ENCODE measurements around the gene SAMD7.

GRCh38 chr3:169905404-169905803 is 6.0 kb upstream of the SAMD7 start:
- TF ChIP-seq POLR2A (IDR thresholded peaks at IDR 0.05): no peak
- no peak for TF ChIP-seq CTCF (IDR thresholded peaks at IDR 0.05)
